HepG2 (cell line): ENCODE results near the gene VTI1B. TPM values are rescaled to one million over a fixed set of nuclear protein-coding genes. Genes with fewer than 3 reads are reported as not detected.
A peak's percentile ranks its signal among the peaks of the same experiment; 100 is the strongest.

ENCODE experiments used
- CBFB ChIP-seq: sonication (generic); formaldehyde crosslinking; IDR thresholded peaks from 2 replicates; pipeline ENCODE4 v1.4.0; 2020; ENCODE audit warnings: missing genetic modification reagents
- HCFC1 ChIP-seq: fragments of 150-350 bp; IDR thresholded peaks from 2 replicates; pipeline ENCODE4 v1.6.1; 2014; ENCODE audit warnings: low read depth, low read length
- HOXA9 ChIP-seq: sonication (generic); formaldehyde crosslinking; IDR thresholded peaks from 2 replicates; pipeline ENCODE4 v1.8.1; 2022; ENCODE audit warnings: missing genetic modification reagents, mild to moderate bottlenecking, moderate library complexity, borderline replicate concordance
- HOXD1 ChIP-seq: sonication (generic); formaldehyde crosslinking; IDR thresholded peaks from 2 replicates; pipeline ENCODE4 v1.5.0; 2020; ENCODE audit warnings: missing genetic modification reagents
- MAFF ChIP-seq: IDR thresholded peaks from 2 replicates; pipeline ENCODE4 v1.6.1; 2011; ENCODE audit warnings: low read depth, low read length, improper control_type of control experiment
- MIXL1 ChIP-seq: IDR thresholded peaks from 2 replicates; pipeline ENCODE4 v1.6.1; 2016
- NCOR1 ChIP-seq: fragments of 200-600 bp; sonication (generic); IDR thresholded peaks from 2 replicates; pipeline ENCODE4 v1.7.0; 2017; ENCODE audit warnings: antibody characterized with exemption, low read length, borderline replicate concordance
- PHF8 ChIP-seq: sonication (generic); formaldehyde crosslinking; IDR thresholded peaks from 2 replicates; pipeline ENCODE4 v1.5.0; 2020; ENCODE audit warnings: missing genetic modification reagents
- RBFOX2 ChIP-seq: fragments of 200-400 bp; formaldehyde crosslinking; IDR thresholded peaks from 2 replicates; pipeline ENCODE4 v1.6.1; 2017; ENCODE audit warnings: low read depth, mild to moderate bottlenecking, low read length
- RELA ChIP-seq: sonication (generic); formaldehyde crosslinking; IDR thresholded peaks from 2 replicates; pipeline ENCODE4 v1.4.0; 2020; ENCODE audit warnings: missing genetic modification reagents
- RXRA ChIP-seq: sonication (generic); formaldehyde crosslinking; IDR thresholded peaks from 2 replicates; pipeline ENCODE4 v1.5.1; 2020; ENCODE audit warnings: missing genetic modification reagents
- SP4 ChIP-seq: sonication (generic); formaldehyde crosslinking; IDR thresholded peaks from 2 replicates; pipeline ENCODE4 v1.8.1; 2023; ENCODE audit warnings: mild to moderate bottlenecking, missing genetic modification reagents
- TGIF2 ChIP-seq: IDR thresholded peaks from 2 replicates; pipeline ENCODE4 v1.6.1; 2016; ENCODE audit warnings: control low read depth, missing compliant biosample characterization
- ZC3H13 ChIP-seq: sonication (generic); formaldehyde crosslinking; IDR thresholded peaks from 2 replicates; pipeline ENCODE4 v1.8.1; 2023; ENCODE audit warnings: mild to moderate bottlenecking, missing genetic modification reagents, moderate library complexity
- ZNF230 ChIP-seq: sonication (generic); formaldehyde crosslinking; IDR thresholded peaks from 2 replicates; pipeline ENCODE4 v1.4.0; 2020; ENCODE audit warnings: mild to moderate bottlenecking, missing genetic modification reagents
- ZNF33B ChIP-seq: sonication (generic); formaldehyde crosslinking; IDR thresholded peaks from 2 replicates; pipeline ENCODE4 v1.5.1; 2020; ENCODE audit warnings: mild to moderate bottlenecking, missing genetic modification reagents
- ZNF563 ChIP-seq: sonication (generic); formaldehyde crosslinking; IDR thresholded peaks from 2 replicates; pipeline ENCODE4 v1.8.0; 2022; ENCODE audit warnings: mild to moderate bottlenecking, moderate library complexity, missing genetic modification reagents
- ZNF883 ChIP-seq: sonication (generic); formaldehyde crosslinking; IDR thresholded peaks from 2 replicates; pipeline ENCODE4 v1.5.1; 2020; ENCODE audit warnings: mild to moderate bottlenecking, missing genetic modification reagents; ENCODE audit errors: not compliant biosample characterization
- ZSCAN30 ChIP-seq: sonication (generic); formaldehyde crosslinking; IDR thresholded peaks from 2 replicates; pipeline ENCODE4 v1.5.0; 2020; ENCODE audit warnings: mild to moderate bottlenecking, missing genetic modification reagents
- ZZZ3 ChIP-seq: sonication (generic); formaldehyde crosslinking; IDR thresholded peaks from 2 replicates; pipeline ENCODE4 v1.4.0; 2020; ENCODE audit warnings: missing genetic modification reagents, mild to moderate bottlenecking, borderline replicate concordance
- polyA plus RNA-seq, 8 experiments: library from polyadenylated mRNA; depleted of rRNA in 3 of 8; stranded (reverse) in 7 of 8; unstranded in 1 of 8; fragments of >200 nt; fragmentation: Illumina TruSeq in 4 of 8; extraction: Trizol in 4 of 8; gene quantifications; 2 replicates each; pipeline versions ENCODE4 v1.2.1 to v1.2.3, GENCODE V29; 2011 to 2016; ENCODE audit warnings: low read depth in 4 of 8, missing spikeins in 1 of 8, mixed read lengths in 1 of 8; ENCODE audit not compliant: insufficient read depth in 1 of 8
- total RNA-seq, 5 experiments: library from RNA; depleted of rRNA; stranded (reverse); fragments of >200 nt; fragmentation: Illumina TruSeq; extraction: Trizol; gene quantifications; 2 replicates each; pipeline ENCODE4 v1.2.3, GENCODE V29; 2016; ENCODE audit warnings: low read depth in 1 of 5
- TF ChIP-seq, protein P1 (sequence below): sonication (generic); formaldehyde crosslinking; IDR thresholded peaks from 2 replicates; pipeline ENCODE4 v1.4.0; 2020; ENCODE audit warnings: missing genetic modification reagents
- TF ChIP-seq, protein P2 (sequence below): sonication (generic); formaldehyde crosslinking; IDR thresholded peaks from 2 replicates; pipeline ENCODE4 v1.4.0; 2020; ENCODE audit warnings: missing genetic modification reagents
- TF ChIP-seq, protein P3 (sequence below): sonication (generic); formaldehyde crosslinking; IDR thresholded peaks from 2 replicates; pipeline ENCODE4 v1.8.0; 2022; ENCODE audit warnings: mild to moderate bottlenecking, missing genetic modification reagents

The VTI1B gene
- total and polyA plus RNA-seq, 2 of the 13 experiments (the other 11 are each of a cell fraction or from before 2014, with no cell fraction given), result 39.0 to 103 TPM

DNA sequence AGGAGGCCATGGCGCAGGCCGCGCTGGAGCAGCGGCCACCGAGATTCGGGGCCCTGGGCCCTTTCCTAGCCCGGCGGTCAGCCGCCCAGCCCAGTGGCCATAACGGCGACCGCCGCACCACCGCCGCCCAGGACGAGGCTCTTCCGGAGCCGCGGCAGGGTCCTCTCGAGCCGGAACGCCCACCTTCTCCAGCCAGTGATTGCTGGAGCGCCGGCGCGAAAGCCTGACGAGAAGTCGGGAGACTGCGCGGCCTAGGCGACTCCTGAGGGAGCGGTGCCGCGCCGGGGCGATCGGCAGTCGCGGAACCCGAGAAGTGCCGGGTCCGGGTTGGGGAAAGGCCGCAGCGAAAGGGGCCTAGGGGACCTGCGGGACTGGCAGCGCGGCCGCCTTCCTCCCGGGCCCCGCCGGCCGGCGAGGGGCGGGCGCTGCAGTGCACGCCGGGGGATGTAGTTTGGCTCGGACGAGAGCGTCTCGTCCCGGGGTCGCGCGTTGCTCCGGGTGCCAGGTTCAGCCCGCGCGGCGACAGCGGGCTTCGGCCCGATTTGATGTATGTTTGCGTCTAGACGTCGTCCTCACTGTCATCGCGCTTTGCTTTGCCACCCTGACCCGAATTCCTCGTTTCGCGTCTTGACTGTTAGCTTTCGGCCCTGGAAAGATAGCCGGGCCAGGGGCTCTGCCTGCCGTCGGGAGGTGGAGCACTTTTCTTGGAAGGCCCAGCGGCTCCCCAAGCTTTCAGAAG lies at the start of gene VTI1B (continued):
- TF ChIP-seq, protein P1, sequence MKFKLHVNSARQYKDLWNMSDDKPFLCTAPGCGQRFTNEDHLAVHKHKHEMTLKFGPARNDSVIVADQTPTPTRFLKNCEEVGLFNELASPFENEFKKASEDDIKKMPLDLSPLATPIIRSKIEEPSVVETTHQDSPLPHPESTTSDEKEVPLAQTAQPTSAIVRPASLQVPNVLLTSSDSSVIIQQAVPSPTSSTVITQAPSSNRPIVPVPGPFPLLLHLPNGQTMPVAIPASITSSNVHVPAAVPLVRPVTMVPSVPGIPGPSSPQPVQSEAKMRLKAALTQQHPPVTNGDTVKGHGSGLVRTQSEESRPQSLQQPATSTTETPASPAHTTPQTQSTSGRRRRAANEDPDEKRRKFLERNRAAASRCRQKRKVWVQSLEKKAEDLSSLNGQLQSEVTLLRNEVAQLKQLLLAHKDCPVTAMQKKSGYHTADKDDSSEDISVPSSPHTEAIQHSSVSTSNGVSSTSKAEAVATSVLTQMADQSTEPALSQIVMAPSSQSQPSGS (CRISPR knock-in tag), result peak; percentile 23; the same call in 1 of the 2 replicates
- TF ChIP-seq, protein P2, sequence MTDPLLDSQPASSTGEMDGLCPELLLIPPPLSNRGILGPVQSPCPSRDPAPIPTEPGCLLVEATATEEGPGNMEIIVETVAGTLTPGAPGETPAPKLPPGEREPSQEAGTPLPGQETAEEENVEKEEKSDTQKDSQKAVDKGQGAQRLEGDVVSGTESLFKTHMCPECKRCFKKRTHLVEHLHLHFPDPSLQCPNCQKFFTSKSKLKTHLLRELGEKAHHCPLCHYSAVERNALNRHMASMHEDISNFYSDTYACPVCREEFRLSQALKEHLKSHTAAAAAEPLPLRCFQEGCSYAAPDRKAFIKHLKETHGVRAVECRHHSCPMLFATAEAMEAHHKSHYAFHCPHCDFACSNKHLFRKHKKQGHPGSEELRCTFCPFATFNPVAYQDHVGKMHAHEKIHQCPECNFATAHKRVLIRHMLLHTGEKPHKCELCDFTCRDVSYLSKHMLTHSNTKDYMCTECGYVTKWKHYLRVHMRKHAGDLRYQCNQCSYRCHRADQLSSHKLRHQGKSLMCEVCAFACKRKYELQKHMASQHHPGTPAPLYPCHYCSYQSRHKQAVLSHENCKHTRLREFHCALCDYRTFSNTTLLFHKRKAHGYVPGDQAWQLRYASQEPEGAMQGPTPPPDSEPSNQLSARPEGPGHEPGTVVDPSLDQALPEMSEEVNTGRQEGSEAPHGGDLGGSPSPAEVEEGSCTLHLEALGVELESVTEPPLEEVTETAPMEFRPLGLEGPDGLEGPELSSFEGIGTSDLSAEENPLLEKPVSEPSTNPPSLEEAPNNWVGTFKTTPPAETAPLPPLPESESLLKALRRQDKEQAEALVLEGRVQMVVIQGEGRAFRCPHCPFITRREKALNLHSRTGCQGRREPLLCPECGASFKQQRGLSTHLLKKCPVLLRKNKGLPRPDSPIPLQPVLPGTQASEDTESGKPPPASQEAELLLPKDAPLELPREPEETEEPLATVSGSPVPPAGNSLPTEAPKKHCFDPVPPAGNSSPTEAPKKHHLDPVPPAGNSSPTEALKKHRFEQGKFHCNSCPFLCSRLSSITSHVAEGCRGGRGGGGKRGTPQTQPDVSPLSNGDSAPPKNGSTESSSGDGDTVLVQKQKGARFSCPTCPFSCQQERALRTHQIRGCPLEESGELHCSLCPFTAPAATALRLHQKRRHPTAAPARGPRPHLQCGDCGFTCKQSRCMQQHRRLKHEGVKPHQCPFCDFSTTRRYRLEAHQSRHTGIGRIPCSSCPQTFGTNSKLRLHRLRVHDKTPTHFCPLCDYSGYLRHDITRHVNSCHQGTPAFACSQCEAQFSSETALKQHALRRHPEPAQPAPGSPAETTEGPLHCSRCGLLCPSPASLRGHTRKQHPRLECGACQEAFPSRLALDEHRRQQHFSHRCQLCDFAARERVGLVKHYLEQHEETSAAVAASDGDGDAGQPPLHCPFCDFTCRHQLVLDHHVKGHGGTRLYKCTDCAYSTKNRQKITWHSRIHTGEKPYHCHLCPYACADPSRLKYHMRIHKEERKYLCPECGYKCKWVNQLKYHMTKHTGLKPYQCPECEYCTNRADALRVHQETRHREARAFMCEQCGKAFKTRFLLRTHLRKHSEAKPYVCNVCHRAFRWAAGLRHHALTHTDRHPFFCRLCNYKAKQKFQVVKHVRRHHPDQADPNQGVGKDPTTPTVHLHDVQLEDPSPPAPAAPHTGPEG (CRISPR knock-in tag), result no peak
- TF ChIP-seq ZZZ3 (CRISPR knock-in tag) (peak; percentile 42), ZNF230 (CRISPR knock-in tag) (peak; percentile 61; the same call in 1 of the 2 replicates), ZC3H13 (CRISPR knock-in tag) (peak; percentile 44; the same call in 1 of the 2 replicates), SP4 (CRISPR knock-in tag) (peak; percentile 94), CBFB (0 out of 2 replicates have a peak, but pooled peaks have one; percentile 51), MAFF (no peak), HOXA9 (CRISPR knock-in tag) (no peak; the same call in 1 of the 2 replicates), RXRA (peak; percentile 16; the same call in 1 of the 2 replicates), ZNF563 (CRISPR knock-in tag) (peak; percentile 86), ZNF883 (CRISPR knock-in tag) (peak; percentile 18), HCFC1 (peak; percentile 86), TGIF2 (CRISPR knock-in tag) (peak; percentile 23; the same call in 1 of the 2 replicates), PHF8 (CRISPR knock-in tag) (peak; percentile 92), HOXD1 (CRISPR knock-in tag) (peak; percentile 14; the same call in 1 of the 2 replicates), ZNF33B (CRISPR knock-in tag) (peak; percentile 51; the same call in 1 of the 2 replicates), RELA (CRISPR knock-in tag) (0 out of 2 replicates have a peak, but pooled peaks have one; percentile 39), NCOR1 (0 out of 2 replicates have a peak, but pooled peaks have one; percentile 24), MIXL1 (CRISPR knock-in tag) (no peak), RBFOX2 (peak; percentile 95), ZSCAN30 (CRISPR knock-in tag) (no peak)
- TF ChIP-seq, protein P3, sequence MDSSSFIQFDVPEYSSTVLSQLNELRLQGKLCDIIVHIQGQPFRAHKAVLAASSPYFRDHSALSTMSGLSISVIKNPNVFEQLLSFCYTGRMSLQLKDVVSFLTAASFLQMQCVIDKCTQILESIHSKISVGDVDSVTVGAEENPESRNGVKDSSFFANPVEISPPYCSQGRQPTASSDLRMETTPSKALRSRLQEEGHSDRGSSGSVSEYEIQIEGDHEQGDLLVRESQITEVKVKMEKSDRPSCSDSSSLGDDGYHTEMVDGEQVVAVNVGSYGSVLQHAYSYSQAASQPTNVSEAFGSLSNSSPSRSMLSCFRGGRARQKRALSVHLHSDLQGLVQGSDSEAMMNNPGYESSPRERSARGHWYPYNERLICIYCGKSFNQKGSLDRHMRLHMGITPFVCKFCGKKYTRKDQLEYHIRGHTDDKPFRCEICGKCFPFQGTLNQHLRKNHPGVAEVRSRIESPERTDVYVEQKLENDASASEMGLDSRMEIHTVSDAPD (CRISPR knock-in tag), result 0 out of 2 replicates have a peak, but pooled peaks have one; percentile 26
